NCI-H146 treated with DMSO at 0.1 percent for 48 hours (cell line): ENCODE data around the gene RASGEF1B.
A peak's percentile ranks its signal among the peaks of the same experiment; 100 is the strongest.
"Not testable (repeated sequence)": the region's sequence is repeated elsewhere in the genome, so short reads cannot be mapped to it uniquely, and the experiment has no call there.

Experiments used
- DNase-seq: peaks from one replicate; lab custom pipeline; 2025; ENCODE audit not compliant: unreplicated experiment; lab: John Stamatoyannopoulos, UW

Gene RASGEF1B

GRCh38 chr4:81498551-81499099, 26.9 kb upstream of the RASGEF1B start:
- DNase-seq = no peak

DNA sequence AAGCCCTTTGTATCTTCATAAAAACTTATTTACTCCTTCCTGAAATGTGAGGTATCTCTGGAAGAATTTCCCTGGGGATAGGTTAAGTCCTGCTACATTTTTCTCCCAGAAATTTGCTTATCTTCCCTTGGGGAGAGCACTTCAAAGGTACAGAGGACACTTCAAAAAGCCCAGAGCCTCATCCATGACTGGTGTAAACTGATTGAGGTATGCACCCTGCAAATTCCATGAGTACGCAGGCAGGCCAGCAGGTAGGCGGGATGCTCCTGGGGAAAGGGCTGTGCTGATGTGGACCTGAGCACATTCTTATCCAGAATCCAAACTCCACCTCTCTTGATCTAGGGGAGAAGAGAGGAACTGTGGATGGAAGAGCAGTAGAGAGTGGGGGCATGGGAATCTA, 26.3 kb upstream of the RASGEF1B start:
- DNase-seq = no peak

GRCh38 chr4:81495345-81495744, 23.6 kb upstream of the RASGEF1B start:
- no peak for DNase-seq

DNA sequence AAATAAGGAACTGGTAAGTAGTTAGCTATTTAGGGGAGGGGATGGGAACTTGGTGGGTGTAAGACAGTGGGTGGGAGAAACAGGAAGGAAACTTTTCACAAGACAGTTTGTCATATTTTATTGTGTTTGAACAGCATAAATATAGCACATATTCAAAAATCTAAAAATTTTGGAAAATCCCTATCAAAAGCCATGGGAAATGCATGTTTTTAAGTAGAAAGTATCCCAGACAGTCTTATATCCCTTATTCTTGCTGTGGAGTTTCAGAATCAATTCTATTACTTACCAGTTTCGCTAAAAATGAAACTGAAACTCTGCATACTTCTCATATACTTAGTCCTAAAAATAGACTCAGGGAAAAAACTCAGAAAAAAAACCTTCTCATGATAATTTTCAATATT, 22.3 kb upstream of the RASGEF1B start:
- no peak for DNase-seq

- no peak for DNase-seq
Measured at GRCh38 chr4:81492606-81493230, 21.0 kb upstream of the RASGEF1B start.

DNA sequence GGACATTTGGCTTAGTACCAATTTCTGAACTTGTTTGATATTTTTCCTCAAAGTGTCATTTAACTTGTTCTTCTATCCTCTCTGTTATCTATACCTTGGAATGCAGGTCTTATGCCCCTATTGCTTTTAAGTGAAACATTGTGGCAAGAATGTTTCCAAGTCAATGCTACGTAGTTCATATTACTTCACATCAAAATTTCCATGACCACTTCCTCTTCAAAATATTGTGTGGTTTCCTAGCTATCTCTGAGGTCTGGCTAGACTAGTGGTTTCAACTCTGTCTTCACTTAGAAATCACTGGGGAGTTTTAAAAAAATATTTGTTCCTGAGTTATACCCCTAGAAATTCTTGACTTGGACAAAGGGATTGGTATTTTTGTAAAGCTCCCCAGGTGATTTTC, 20.2 kb upstream of the RASGEF1B start:
- no peak for DNase-seq

DNA sequence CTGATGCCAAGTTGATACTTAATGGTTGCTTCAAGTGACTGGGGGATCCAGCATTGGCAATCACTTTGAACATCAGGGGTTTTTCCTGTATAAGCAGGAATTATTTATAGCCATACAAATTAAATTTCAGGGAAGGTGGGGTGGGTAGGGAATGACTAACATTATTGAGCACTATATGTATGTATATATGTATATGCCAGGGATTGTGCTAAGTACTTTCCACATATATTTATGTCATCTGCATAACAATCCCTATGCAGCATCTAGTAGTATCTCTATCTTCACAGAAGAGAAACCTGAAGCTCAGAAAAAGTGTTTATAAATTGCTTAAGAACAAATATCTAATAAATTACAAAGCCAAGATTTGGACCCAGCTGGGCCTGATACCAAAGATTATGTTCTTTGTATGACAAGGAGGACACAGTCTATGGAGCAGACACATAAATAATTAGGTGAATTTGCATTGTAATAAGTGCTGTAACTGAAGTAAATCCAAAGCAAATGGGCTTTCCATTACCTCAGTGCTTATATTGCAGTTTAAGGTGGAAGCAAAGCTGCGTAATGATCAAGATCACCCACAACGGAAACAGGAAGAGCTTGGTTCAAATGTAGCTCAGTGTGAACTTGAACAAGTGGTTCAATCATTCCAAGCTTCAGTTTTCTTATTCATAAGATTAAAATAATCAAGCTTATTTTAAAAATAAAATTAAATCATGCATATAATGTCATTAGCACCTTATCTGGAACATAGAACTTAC, 18.9 kb upstream of the RASGEF1B start:
- DNase-seq = no peak

DNA sequence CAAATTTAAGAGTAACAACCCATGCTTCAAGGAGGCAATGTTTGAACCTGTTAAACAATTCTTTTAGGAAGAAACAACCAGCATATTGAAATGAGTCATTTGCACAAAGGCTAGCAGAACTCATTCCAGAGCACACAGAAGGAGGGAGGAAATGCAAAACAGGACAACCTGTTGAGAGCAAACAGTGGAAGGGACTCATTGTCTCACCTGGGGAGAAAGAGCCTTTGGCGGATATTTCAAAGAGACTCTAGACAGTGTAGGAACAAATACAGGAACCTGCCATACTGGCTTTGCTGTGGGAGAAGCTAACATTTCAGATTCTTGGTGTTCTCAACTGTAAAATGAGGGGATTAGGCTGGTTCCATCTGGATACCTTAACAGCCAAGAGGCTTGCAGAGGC, 14.8 kb upstream of the RASGEF1B start:
- DNase-seq = peak; percentile 72

- DNase-seq = no peak
Measured at GRCh38 chr4:81485310-81485980, 13.7 kb upstream of the RASGEF1B start.

DNA sequence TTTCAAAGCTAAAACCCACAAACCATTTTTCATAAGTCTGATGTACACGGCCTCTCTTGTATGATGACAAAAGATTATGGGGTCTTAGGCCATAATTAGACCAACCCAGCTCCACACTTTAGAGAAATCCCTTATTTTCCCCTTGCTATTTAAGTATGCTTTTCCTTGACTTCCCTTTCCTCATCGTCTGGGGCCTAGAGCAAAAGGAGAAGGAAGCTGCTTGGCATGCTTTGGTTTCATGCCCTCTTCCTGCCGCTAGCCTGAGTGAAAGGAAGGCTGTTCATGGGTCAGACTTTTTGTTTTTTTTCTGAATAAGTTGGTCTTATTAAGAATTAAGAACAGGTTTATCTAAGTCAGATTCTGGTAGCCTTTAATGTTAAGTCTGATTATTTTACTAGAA, 10.6 kb upstream of the RASGEF1B start:
- DNase-seq = no peak

GRCh38 chr4:81481151-81481550, 9.4 kb upstream of the RASGEF1B start:
- no peak for DNase-seq

- DNase-seq = not testable (repeated sequence)
Measured at GRCh38 chr4:81479573-81479972, 7.9 kb upstream of the RASGEF1B start.

- DNase-seq = not testable (repeated sequence)
Measured at GRCh38 chr4:81473331-81474265, 1.9 kb upstream of the RASGEF1B start.

DNA sequence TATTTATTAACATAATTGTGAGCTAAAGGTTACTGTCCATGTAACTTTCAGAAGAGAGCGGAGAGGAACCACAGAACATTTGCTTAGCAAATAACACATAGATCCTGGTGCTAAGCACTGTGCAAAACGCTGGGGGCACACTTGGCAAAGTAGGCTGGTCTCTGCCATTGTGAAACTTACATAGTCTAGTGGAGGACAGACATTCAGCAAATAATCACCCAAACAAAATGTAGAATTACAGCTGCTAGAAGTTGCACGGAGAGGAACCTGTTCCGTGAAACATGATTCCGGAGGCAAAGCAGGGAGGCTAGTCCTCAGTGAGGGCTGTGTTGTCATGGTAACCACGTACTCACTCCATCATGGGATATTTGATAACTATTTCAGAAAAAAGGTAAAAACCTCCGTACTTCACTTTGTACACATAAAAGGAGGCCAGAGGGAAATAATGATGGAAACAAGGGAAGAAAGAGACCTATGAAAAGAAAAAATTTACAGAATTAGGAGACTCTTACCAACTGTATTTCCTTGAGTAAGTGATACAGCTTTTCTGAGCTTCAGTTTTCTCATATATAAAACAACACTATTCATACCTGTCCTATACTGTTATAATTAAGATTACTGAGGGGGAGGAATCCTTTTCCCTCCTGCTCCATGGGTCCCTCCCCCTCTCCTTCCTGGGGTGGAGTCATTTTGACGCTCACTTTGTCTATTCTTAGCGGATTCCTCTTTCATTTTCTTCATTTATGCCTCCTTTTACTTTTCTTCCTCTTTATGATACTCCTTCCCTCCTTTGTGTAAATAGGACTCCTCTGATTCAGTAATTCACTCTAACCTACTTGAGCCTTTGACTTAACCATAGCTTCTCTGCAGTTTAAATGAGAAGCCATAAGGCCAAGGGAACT, 825 bp upstream of the RASGEF1B start:
- DNase-seq = no peak

DNA sequence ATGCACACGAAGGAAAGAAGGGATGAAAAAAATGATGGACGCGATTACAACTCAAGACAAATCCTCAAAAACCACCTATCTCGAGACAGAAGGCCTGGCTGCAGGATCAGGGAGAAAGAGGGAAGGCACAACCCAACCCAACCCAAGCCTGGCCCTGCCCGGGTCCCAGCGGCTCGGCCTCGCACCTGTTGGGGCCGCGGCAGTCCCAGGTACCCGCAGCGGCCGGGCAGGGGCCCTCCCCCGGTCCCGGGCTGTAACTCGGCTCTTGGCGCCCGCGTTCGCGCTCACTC, 464 bp downstream of the RASGEF1B start:
- DNase-seq = no peak

DNA sequence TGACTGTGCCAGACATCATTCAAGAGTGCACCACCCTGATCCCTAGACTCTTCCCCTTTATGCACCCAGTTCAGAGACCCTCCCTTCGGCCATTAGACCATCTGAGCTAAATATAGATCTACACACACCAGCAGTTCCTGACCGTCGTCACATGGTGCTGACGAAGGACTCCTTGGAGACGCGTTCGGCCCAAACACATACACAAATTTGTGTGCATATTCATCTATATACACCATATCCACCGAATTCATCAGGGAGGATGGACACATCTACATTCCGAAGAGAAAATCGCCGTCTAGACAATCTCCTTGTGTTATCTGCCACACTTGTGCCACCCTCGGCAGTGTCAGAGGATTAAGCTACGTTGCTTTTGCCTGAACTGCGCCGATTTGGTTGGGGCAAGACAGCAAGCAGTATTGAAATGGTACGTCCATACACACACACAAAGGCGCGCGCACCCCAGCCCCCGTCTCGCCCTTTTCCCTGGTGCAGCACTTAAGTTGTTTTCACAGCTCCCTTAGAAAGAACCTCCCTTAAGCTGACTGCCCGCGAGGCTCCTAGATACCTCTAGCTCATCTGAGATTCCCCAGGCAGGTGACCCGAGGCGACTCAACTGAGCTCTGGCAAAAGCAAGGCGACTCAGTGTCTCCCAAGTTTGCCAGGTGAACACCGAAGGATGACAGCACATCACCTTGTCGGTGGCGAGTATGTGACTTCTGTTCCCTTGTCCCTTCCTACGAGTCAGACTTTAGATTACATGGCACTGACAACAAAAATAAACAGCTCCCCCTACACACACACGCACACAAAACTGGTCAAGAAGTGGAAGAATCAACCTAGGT, 1.0 kb downstream of the RASGEF1B start:
- DNase-seq = peak; percentile 53

DNA sequence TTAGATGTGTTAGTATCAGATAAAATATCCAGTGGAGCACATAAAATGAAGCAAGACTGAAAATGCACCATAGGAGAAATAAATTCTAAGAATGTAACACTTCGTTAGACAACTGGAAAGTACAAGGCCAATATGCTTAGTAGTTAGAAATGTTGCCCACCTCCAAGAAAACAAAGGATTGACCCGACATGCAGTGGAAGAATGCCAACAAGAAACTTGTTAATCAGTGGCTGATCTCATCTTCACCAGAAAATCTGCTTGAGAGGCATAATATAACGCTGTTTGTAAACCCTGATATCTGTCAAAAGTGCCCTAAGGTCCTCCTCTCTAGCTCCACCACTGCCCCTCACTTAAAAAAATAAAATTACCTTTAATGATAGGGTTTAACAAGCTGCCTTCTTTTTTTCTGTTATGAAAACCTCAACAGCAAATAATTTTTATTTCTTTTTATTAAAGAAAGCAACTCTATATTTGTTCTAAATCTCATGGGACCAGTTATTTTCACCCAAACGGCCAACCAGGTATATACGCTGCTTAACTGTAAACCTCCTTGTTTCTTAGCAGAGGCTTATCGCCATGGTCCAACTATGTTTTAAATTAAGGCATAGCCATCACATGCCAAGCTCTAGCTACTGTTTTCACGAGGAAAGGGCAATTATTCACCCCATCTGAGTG, 1.8 kb downstream of the RASGEF1B start:
- no peak for DNase-seq

DNA sequence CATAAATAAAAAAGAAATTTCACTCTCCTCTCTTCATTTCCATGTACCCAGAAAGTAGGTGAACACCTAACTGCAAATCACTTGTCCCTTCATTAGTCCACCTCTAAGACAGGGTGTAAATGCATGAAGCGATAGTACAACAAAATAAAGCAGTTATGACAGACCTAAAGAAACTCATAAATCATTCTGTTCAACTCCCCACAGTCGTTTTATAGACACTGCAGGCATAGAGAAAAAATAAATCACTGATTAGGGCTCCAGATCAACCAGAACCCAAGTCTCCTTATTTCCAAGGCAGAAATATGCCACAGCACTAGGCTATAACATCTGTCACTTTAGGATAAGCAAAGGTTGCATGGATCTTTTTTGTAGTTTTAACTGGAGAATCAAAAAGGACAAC, 3.0 kb downstream of the RASGEF1B start:
- no peak for DNase-seq

GRCh38 chr4:81467672-81467964, 4.1 kb downstream of the RASGEF1B start:
- DNase-seq = no peak
